NT2/D1 (cell line): ENCODE data around the gene PIEZO1.

ENCODE experiments used
- SUZ12 ChIP-seq: IDR thresholded peaks from 2 replicates; pipeline ENCODE4 v1.6.1; 2011; ENCODE audit not compliant: insufficient read length, insufficient read depth; ENCODE audit errors: extremely low read depth
- ZNF274 ChIP-seq: IDR thresholded peaks from 2 replicates; pipeline ENCODE4 v1.6.1; 2011; ENCODE audit warnings: mild to moderate bottlenecking, low read depth, low read length

DNA sequence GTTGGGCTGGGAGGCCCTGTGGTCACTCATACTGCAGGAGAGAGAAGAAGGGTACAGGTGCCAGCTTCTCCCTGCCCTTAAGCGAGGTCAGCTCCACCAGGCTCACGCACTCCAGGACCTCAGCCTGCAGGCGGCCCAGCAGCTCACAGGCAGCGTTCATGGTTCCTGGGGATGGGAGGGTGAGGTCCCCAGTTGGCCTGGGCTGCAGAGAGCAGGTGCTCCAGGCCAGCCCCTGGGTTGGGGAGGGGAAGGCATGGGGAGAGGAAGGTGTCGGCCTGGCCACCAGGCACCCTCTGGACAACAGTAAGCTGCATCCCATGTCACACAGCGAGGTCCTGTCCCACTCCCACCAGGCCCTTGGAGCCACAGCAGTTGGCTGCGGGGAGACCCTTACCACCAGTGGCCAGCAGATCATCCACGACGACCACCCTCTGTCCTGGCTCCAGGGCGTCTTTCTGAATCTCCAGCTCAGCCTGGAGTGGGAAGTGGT, 24.7 kb upstream of the PIEZO1 start:
- no peak for TF ChIP-seq SUZ12
- TF ChIP-seq ZNF274: no peak
